GM12892 (cell line): Measurements from ENCODE around the gene OMG.
"Not testable (repeated sequence)": the region's sequence is repeated elsewhere in the genome, so short reads cannot be mapped to it uniquely, and the experiment has no call there.

Experiments
- DNase-seq: peaks from one replicate; pipeline ENCODE4 v3.0.0; 2011; ENCODE audit not compliant: insufficient read length
- FAIRE-seq: peaks from 2 replicates; lab custom pipeline; 2011; peaks lifted over from hg19 to GRCh38; lab: Jason Lieb, UNC
- POLR2A ChIP-seq: IDR thresholded peaks from 2 replicates; pipeline ENCODE4 v1.6.1; 2011; ENCODE audit warnings: low read depth, low read length, control low read depth
- POLR2AphosphoS5 ChIP-seq: IDR thresholded peaks from 2 replicates; pipeline ENCODE4 v1.6.1; 2011; ENCODE audit warnings: low read depth, low read length, control low read depth
- TAF1 ChIP-seq: IDR thresholded peaks from 2 replicates; pipeline ENCODE4 v1.6.1; 2011; ENCODE audit warnings: low read depth, mild to moderate bottlenecking, control low read depth, low read length, borderline replicate concordance

Gene OMG

GRCh38 chr17:31296142-31296541, 897 bp downstream of the OMG start:
- no peak for DNase-seq
- TF ChIP-seq POLR2A: no peak
- no peak for TF ChIP-seq TAF1
- TF ChIP-seq POLR2AphosphoS5: no peak
- no peak for FAIRE-seq

GRCh38 chr17:31295489-31295871, 1.6 kb downstream of the OMG start:
- TF ChIP-seq POLR2A: no peak
- FAIRE-seq (no peak), DNase-seq (no peak)

GRCh38 chr17:31294820-31295488, 2.1 kb downstream of the OMG start:
- FAIRE-seq: no peak
- TF ChIP-seq POLR2AphosphoS5: no peak
- TF ChIP-seq TAF1: no peak
- no peak for TF ChIP-seq POLR2A
- DNase-seq: no peak

- no peak for FAIRE-seq
- DNase-seq: no peak
- TF ChIP-seq POLR2A (no peak), POLR2AphosphoS5 (no peak), TAF1 (no peak)
These were observed 2.8 kb downstream of the OMG start for GRCh38 chr17:31294231-31294630.

- no peak for DNase-seq
- no peak for FAIRE-seq
- no peak for TF ChIP-seq POLR2AphosphoS5
- no peak for TF ChIP-seq POLR2A
- no peak for TF ChIP-seq TAF1
These were observed 3.5 kb downstream of the OMG start for GRCh38 chr17:31293581-31293980.

GRCh38 chr17:31291820-31292219, 5.2 kb downstream of the OMG start:
- no peak for FAIRE-seq

GRCh38 chr17:31289790-31290189, 7.2 kb downstream of the OMG start:
- no peak for FAIRE-seq
- no peak for TF ChIP-seq POLR2A
- TF ChIP-seq TAF1: no peak
- TF ChIP-seq POLR2AphosphoS5: no peak
- DNase-seq: no peak

More at GRCh38 chr17:31291820-31292219, 5.2 kb downstream of the OMG start:
- DNase-seq: no peak
- TF ChIP-seq TAF1: no peak
- no peak for TF ChIP-seq POLR2A
- no peak for TF ChIP-seq POLR2AphosphoS5

- not testable (repeated sequence) for DNase-seq, FAIRE-seq
These were observed 9.1 kb downstream of the OMG start for GRCh38 chr17:31287932-31288331.

- FAIRE-seq (no peak), DNase-seq (no peak)
- no peak for TF ChIP-seq POLR2AphosphoS5
- no peak for TF ChIP-seq POLR2A
- no peak for TF ChIP-seq TAF1
These were observed 10.5 kb downstream of the OMG start for GRCh38 chr17:31286587-31286986.

GRCh38 chr17:31283841-31284240, 13.2 kb downstream of the OMG start:
- DNase-seq: no peak
- TF ChIP-seq POLR2AphosphoS5: no peak
- no peak for FAIRE-seq

GRCh38 chr17:31281061-31281460, 16.0 kb downstream of the OMG start:
- TF ChIP-seq TAF1 (no peak), POLR2AphosphoS5 (no peak)
- FAIRE-seq: no peak
- DNase-seq: no peak

GRCh38 chr17:31279401-31279800, 17.6 kb downstream of the OMG start:
- no peak for TF ChIP-seq POLR2A
- TF ChIP-seq POLR2AphosphoS5: no peak
- TF ChIP-seq TAF1: no peak
- DNase-seq: no peak
- FAIRE-seq: no peak

GRCh38 chr17:31275116-31275515, 21.9 kb downstream of the OMG start:
- TF ChIP-seq POLR2AphosphoS5 (no peak), POLR2A (no peak), TAF1 (no peak)
- no peak for FAIRE-seq

More at GRCh38 chr17:31275116-31275515, 21.9 kb downstream of the OMG start:
- no peak for DNase-seq
